ENCODE measurements around the gene TP53I3.

GRCh38 chr2:24125956-24126355 is 41.3 kb upstream of the TP53I3 start:
- no peak for TF ChIP-seq POLR2A (IDR thresholded peaks at IDR 0.05)
- no peak for TF ChIP-seq CTCF (IDR thresholded peaks at IDR 0.05)
